Neural progenitor cell (in vitro differentiated cells): ENCODE measurements around the gene ZSWIM5.

Experiments used
- CTCF ChIP-seq: fragments of 200-600 bp; sonication (generic); IDR thresholded peaks from 2 replicates; pipeline ENCODE4 v1.5.1; 2017; ENCODE audit warnings: antibody characterized with exemption, mild to moderate bottlenecking
- EZH2phosphoT487 ChIP-seq: fragments of 200-600 bp; sonication (generic); IDR thresholded peaks from 2 replicates; pipeline ENCODE4 v1.6.1; 2017; ENCODE audit warnings: antibody characterized with exemption

GRCh38 chr1:45026446-45026845 is 180.0 kb downstream of the ZSWIM5 start:
- no peak for TF ChIP-seq CTCF
- TF ChIP-seq EZH2phosphoT487 = no peak
